HEK293 (cell line): ENCODE measurements around the gene CCDC187.

Experiments
- CTCF ChIA-PET: fragments of 350-600 bp; formaldehyde crosslinking; extraction: SDS; loops from one replicate; lab custom pipeline; 2021; ENCODE audit warnings: antibody characterized with exemption; lab: Yijun Ruan, JAX
- POLR2A ChIA-PET: fragments of 300-600 bp; formaldehyde crosslinking; extraction: SDS; loops from one replicate; lab custom pipeline; 2020; ENCODE audit warnings: antibody characterized with exemption, inconsistent platforms; lab: Yijun Ruan, JAX
- H3K27ac ChIP-seq: fragments of 200-500 bp; sonication (Bioruptor generic); 2 replicates; pipeline ENCODE4 v1.5.1; 2014; ENCODE audit warnings: low read depth, low read length, control low read depth, inconsistent platforms; ENCODE audit errors: extremely low read depth
- H3K36me3 ChIP-seq, 2 experiments: fragments of 200-500 bp in 1 of 2; sonication (Bioruptor generic) in 1 of 2; 1 replicate in 1 of 2; 2 replicates in 1 of 2; pipeline ENCODE4 v1.5.1; 2014 to 2017; ENCODE audit warnings: inconsistent platforms in 2 of 2, low read length in 2 of 2; ENCODE audit not compliant: control insufficient read depth in 2 of 2, insufficient read depth in 1 of 2
- H3K4me1 ChIP-seq: fragments of 200-500 bp; sonication (Bioruptor generic); 2 replicates; pipeline ENCODE4 v1.5.1; 2014; ENCODE audit warnings: mild to moderate bottlenecking, low read length, inconsistent platforms; ENCODE audit not compliant: control insufficient read depth, insufficient read depth
- H3K4me3 ChIP-seq: 2 replicates; pipeline ENCODE4 v1.5.1; 2011; ENCODE audit warnings: low read depth, mild to moderate bottlenecking, control low read depth, low read length, moderate library complexity
- H3K9me3 ChIP-seq: fragments of 200-500 bp; sonication (Bioruptor generic); 2 replicates; pipeline ENCODE4 v1.5.1; 2014; ENCODE audit warnings: low read depth, low read length, inconsistent platforms; ENCODE audit not compliant: control insufficient read depth, insufficient read depth
- ATF2 ChIP-seq: fragments of 450-650 bp; formaldehyde crosslinking; IDR thresholded peaks from 2 replicates; pipeline ENCODE4 v1.5.1; 2016; ENCODE audit warnings: missing biosample characterization, missing genetic modification characterization, low read depth
- BCL11A ChIP-seq: fragments of 450-650 bp; formaldehyde crosslinking; IDR thresholded peaks from 2 replicates; pipeline ENCODE4 v1.5.1; 2016; ENCODE audit warnings: low read depth, missing biosample characterization, missing genetic modification characterization
- HOXD13 ChIP-seq: sonication (generic); formaldehyde crosslinking; IDR thresholded peaks from 2 replicates; pipeline ENCODE4 v1.8.0; 2022; ENCODE audit warnings: missing genetic modification reagents, borderline replicate concordance
- KLF9 ChIP-seq: fragments of 450-650 bp; formaldehyde crosslinking; IDR thresholded peaks from 2 replicates; pipeline ENCODE4 v1.5.1; 2016; ENCODE audit warnings: missing biosample characterization, missing genetic modification characterization, low read depth
- OVOL3 ChIP-seq: fragments of 450-650 bp; formaldehyde crosslinking; IDR thresholded peaks from 2 replicates; pipeline ENCODE4 v1.5.1; 2016; ENCODE audit warnings: missing biosample characterization, missing genetic modification characterization
- ZBTB10 ChIP-seq: fragments of 450-650 bp; formaldehyde crosslinking; IDR thresholded peaks from 2 replicates; pipeline ENCODE4 v1.5.1; 2016; ENCODE audit warnings: missing biosample characterization, missing genetic modification characterization
- ZBTB8A ChIP-seq: fragments of 450-650 bp; formaldehyde crosslinking; IDR thresholded peaks from 2 replicates; pipeline ENCODE4 v1.5.1; 2016; ENCODE audit warnings: missing biosample characterization, missing genetic modification characterization
- ZFHX2 ChIP-seq: fragments of 450-650 bp; formaldehyde crosslinking; conservative IDR thresholded peaks from 2 replicates; pipeline ENCODE4 v1.5.1; 2016; ENCODE audit warnings: missing biosample characterization, missing genetic modification characterization
- ZIC2 ChIP-seq: fragments of 450-650 bp; formaldehyde crosslinking; IDR thresholded peaks from 2 replicates; pipeline ENCODE4 v1.5.1; 2016; ENCODE audit warnings: missing biosample characterization, missing genetic modification characterization
- ZNF132 ChIP-seq: fragments of 450-650 bp; formaldehyde crosslinking; IDR thresholded peaks from 2 replicates; pipeline ENCODE4 v1.5.1; 2017; ENCODE audit warnings: missing biosample characterization, missing genetic modification characterization, borderline replicate concordance
- ZNF138 ChIP-seq: fragments of 450-650 bp; formaldehyde crosslinking; IDR thresholded peaks from 2 replicates; pipeline ENCODE4 v1.5.1; 2016; ENCODE audit warnings: missing biosample characterization, missing genetic modification characterization, borderline replicate concordance
- ZNF184 ChIP-seq: fragments of 450-650 bp; IDR thresholded peaks from 2 replicates; pipeline ENCODE4 v1.5.1; 2018; ENCODE audit warnings: missing biosample characterization, mild to moderate bottlenecking, missing genetic modification characterization
- ZNF211 ChIP-seq: fragments of 450-650 bp; formaldehyde crosslinking; IDR thresholded peaks from 2 replicates; pipeline ENCODE4 v1.5.1; 2016; ENCODE audit warnings: low read depth, missing biosample characterization, missing genetic modification characterization
- ZNF266 ChIP-seq: fragments of 450-650 bp; formaldehyde crosslinking; IDR thresholded peaks from 2 replicates; pipeline ENCODE4 v1.5.1; 2016; ENCODE audit warnings: missing biosample characterization, missing genetic modification characterization, low read depth
- ZNF354C ChIP-seq: fragments of 450-650 bp; formaldehyde crosslinking; IDR thresholded peaks from 2 replicates; pipeline ENCODE4 v1.5.1; 2016; ENCODE audit warnings: missing biosample characterization, missing genetic modification characterization, low read depth, borderline replicate concordance
- ZNF433 ChIP-seq: fragments of 450-650 bp; formaldehyde crosslinking; IDR thresholded peaks from 2 replicates; pipeline ENCODE4 v1.5.1; 2016; ENCODE audit warnings: missing biosample characterization, missing genetic modification characterization, low read depth
- ZNF449 ChIP-seq: fragments of 450-650 bp; formaldehyde crosslinking; IDR thresholded peaks from 2 replicates; pipeline ENCODE4 v1.5.1; 2017; ENCODE audit warnings: missing biosample characterization, mild to moderate bottlenecking, missing genetic modification characterization, moderate library complexity
- ZNF639 ChIP-seq: fragments of 450-650 bp; formaldehyde crosslinking; IDR thresholded peaks from 2 replicates; pipeline ENCODE4 v1.5.1; 2016; ENCODE audit warnings: missing biosample characterization, missing genetic modification characterization
- ZNF664 ChIP-seq: fragments of 450-650 bp; formaldehyde crosslinking; IDR thresholded peaks from 2 replicates; pipeline ENCODE4 v1.5.1; 2016; ENCODE audit warnings: missing biosample characterization, missing genetic modification characterization
- ZNF701 ChIP-seq: fragments of 450-650 bp; formaldehyde crosslinking; IDR thresholded peaks from 2 replicates; pipeline ENCODE4 v1.5.1; 2016; ENCODE audit warnings: missing biosample characterization, missing genetic modification characterization
- ZNF843 ChIP-seq: fragments of 450-650 bp; formaldehyde crosslinking; IDR thresholded peaks from 2 replicates; pipeline ENCODE4 v1.5.1; 2016; ENCODE audit warnings: missing biosample characterization, missing genetic modification characterization
- TF ChIP-seq, protein P1 (sequence below): fragments of 450-650 bp; formaldehyde crosslinking; IDR thresholded peaks from 2 replicates; pipeline ENCODE4 v1.5.1; 2016; ENCODE audit warnings: missing biosample characterization, missing genetic modification characterization

The CCDC187 gene

GRCh38 chr9:136276716-136277115 lies 27.2 kb downstream of the CCDC187 start (continued):
- TF ChIP-seq, protein P1, sequence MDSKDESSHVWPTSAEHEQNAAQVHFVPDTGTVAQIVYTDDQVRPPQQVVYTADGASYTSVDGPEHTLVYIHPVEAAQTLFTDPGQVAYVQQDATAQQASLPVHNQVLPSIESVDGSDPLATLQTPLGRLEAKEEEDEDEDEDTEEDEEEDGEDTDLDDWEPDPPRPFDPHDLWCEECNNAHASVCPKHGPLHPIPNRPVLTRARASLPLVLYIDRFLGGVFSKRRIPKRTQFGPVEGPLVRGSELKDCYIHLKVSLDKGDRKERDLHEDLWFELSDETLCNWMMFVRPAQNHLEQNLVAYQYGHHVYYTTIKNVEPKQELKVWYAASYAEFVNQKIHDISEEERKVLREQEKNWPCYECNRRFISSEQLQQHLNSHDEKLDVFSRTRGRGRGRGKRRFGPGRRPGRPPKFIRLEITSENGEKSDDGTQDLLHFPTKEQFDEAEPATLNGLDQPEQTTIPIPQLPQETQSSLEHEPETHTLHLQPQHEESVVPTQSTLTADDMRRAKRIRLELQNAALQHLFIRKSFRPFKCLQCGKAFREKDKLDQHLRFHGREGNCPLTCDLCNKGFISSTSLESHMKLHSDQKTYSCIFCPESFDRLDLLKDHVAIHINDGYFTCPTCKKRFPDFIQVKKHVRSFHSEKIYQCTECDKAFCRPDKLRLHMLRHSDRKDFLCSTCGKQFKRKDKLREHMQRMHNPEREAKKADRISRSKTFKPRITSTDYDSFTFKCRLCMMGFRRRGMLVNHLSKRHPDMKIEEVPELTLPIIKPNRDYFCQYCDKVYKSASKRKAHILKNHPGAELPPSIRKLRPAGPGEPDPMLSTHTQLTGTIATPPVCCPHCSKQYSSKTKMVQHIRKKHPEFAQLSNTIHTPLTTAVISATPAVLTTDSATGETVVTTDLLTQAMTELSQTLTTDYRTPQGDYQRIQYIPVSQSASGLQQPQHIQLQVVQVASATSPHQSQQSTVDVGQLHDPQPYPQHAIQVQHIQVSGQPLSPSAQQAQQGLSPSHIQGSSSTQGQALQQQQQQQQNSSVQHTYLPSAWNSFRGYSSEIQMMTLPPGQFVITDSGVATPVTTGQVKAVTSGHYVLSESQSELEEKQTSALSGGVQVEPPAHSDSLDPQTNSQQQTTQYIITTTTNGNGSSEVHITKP, result no peak
- TF ChIP-seq ZBTB10 (no peak), ZNF664 (tag by site-specific recombination) (no peak), ZNF639 (tag by site-specific recombination) (no peak), ZNF449 (tag by site-specific recombination) (no peak), ZNF354C (no peak), HOXD13 (CRISPR knock-in tag) (no peak), ZNF138 (no peak), ZNF843 (no peak), ZNF266 (tag by site-specific recombination) (no peak), ATF2 (tag by site-specific recombination) (no peak), ZNF433 (no peak)

DNA sequence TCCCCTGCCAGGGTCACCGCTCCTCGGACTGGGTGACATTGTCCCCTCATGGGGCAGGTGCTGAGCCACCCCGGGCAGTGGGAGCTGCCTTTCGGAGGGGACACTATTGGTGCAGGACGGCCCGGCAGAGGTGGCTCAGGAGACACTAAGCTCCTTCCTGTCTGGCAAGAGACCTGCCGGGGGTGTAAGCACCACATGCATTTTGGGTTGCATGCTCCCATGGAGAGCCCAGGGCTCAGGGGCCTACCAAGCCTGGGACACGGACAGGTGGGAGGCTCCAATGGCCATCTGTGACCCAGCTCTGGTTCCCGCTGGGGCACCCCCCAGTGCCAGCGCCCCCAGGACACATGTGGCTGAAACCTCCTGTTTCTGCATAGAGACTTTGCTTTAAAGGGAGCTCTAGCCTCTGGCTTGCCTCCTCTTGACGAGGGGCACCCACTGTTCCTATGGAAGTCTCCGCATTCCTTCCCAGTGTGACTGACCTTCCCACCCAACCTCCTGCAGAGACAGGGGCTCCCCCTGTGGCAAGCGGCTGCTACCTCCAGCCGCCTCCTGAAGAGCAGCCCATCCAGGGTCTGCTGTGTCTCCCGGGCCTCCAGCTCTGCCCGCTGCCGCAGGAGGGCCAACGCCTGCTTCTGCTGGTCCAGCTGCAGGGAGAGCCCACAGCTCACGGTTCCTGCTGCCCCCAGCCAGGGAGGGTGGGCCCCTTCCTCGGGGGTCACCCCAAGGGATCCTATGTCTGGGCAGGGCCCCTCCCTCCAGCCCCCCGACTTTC lies 28.1 kb downstream of the CCDC187 start:
- ChIA-PET CTCF (interaction anchor here (0.6 to 0.9 kb wide), 2 partner anchors 50 to 186 kb away, joined by 3 to 5 read pairs; no protein-coding TSS in a partner anchor), POLR2A (interaction anchor here (1.0 kb wide), 1 partner anchor 14 kb away, joined by 3 read pairs; no protein-coding TSS in a partner anchor)
- Histone ChIP-seq H3K27ac (no peak overlapping the region), H3K4me1 (no peaks in the 10 kb centered on the region), H3K9me3 (no peaks in the 10 kb centered on the region), H3K36me3 (no peaks in the 10 kb centered on the region), H3K4me3 (no peak overlapping the region)
- no peak for TF ChIP-seq KLF9 (tag by site-specific recombination)
- no peak for TF ChIP-seq OVOL3 (tag by site-specific recombination)
- TF ChIP-seq ZIC2, result peak; percentile 83
- no peak for TF ChIP-seq ZNF211 (tag by site-specific recombination)
- TF ChIP-seq BCL11A, result no peak
- no peak for TF ChIP-seq ZNF184 (tag by site-specific recombination)
- no peak for TF ChIP-seq ZNF701 (tag by site-specific recombination)
- TF ChIP-seq, protein P1, result peak; percentile 79
- no peak for TF ChIP-seq ZBTB8A
- TF ChIP-seq ZNF132, result no peak
- 0 out of 2 replicates have a peak, but pooled peaks have one; percentile 1 for TF ChIP-seq ZFHX2
